Measurements from ENCODE around the gene CA10.

GRCh38 chr17:52148288-52148968 lies 10.1 kb downstream of the CA10 start:
- TF ChIP-seq CTCF (IDR thresholded peaks at IDR 0.05) (no peak), POLR2A (IDR thresholded peaks at IDR 0.05) (no peak), POLR2AphosphoS5 (IDR thresholded peaks at IDR 0.05) (no peak), EP300 (IDR thresholded peaks at IDR 0.05; ENCODE audit: low read depth) (no peak)

Measured in transverse colon (tissue), 4 donors.